Measurements from ENCODE around the gene PRKAR1B.
"Not testable (repeated sequence)": the region's sequence is repeated elsewhere in the genome, so short reads cannot be mapped to it uniquely, and the experiment has no call there.

Gene PRKAR1B

DNA sequence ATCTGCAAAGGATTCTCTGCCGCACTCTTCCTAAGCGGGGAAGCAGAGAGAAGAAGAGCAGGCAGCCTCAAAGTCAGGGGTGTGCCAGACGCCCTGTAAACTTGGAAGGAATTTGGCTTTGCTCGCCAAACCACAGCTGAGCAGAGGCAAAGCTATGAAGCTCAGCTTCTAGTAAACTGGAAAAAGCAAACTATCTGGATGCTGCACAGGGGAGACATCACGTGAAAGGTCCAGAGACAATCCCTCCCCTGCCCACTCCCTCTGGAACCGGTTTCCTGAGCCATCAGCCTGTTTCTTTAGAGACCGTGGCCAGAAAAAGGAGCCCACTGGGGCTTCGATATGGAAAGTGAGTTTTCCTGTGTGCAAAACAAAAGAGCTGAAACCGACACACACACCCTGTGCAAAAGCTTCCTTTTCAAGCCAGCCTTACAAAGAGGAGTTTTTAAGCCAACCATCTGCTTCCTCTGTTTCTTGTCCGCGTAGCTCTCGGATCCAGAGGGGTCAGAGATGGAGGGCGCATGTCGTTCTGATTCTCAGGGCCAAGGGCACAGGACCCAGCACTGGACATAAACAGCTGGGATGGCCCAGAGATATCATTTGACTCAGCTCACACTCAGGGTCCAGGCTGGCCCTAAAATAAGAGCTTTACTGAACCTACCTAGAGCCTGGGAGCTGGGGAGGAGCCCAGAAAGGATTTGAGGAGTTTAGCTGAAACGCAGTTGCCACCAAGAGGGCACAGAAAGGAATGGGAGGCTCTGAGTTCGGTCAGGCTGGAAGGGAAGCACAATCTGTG, 58.7 kb downstream of the PRKAR1B start:
- no peak for DNase-seq (ENCODE audit: low read depth in 2 of 2)

- DNase-seq (ENCODE audit: low read depth in 2 of 2) = no peak
Observed at GRCh38 chr7:666454-667292, 60.4 kb downstream of the PRKAR1B start.

GRCh38 chr7:665736-666453, 61.2 kb downstream of the PRKAR1B start:
- no peak for DNase-seq (ENCODE audit: low read depth in 2 of 2)

DNA sequence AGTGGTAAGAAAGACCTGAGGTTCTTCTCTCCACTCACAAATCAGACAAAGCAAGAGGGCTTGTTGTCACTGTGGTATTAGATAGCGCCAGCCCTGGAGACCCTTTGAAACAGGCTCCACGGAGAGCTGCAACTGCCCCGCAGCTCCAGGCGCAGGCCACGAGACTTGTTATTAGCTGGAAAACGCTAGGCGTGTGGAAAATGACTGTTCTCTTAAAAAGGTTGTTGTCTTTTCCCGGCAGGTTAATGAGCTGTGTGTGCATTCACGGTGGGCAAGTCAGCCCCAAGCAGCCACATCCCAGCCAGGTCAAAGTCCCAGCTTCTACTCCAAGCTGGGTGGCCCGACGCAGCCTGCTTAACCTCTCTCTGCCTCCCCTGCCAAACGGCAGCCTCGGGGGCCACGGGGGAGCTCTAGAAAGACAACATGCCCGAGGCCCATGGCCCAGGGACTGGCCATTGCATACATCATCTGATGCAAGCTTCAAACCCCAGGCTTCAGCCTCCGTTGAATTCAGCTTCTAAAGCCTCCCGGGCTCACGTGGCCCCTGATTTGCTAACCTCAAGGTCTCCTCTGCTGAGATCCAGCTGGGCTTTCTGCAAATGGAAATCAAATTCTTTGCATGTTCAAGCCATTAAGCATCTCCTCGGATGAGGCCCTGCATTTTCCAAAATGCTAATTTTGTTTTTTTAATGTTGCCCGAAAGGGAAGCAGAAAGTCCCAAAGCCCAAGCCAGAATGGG, 61.9 kb downstream of the PRKAR1B start:
- DNase-seq (ENCODE audit: low read depth in 2 of 2) = no peak

GRCh38 chr7:664402-664775, 62.7 kb downstream of the PRKAR1B start:
- no peak for DNase-seq (ENCODE audit: low read depth in 2 of 2)

DNA sequence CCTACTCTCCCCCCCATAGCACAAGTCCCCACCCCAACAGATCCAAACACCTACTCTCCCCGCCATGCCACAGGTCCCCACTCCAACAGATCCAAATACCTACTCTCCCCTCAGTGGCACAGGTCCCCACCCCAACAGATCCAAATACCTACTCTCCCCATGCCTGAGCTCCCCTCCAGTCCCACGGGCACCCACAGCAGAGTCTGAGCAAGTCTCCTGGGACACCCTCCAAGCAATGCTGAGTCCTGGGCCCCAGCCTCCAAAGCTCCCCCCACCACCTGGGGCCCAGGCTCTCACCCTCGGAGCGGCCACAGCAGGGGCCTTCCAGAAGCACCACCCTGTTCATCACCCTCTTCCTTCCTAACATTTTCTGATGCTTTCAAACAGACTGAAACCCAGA, 64.5 kb downstream of the PRKAR1B start:
- no peak for DNase-seq (ENCODE audit: low read depth in 2 of 2)

DNA sequence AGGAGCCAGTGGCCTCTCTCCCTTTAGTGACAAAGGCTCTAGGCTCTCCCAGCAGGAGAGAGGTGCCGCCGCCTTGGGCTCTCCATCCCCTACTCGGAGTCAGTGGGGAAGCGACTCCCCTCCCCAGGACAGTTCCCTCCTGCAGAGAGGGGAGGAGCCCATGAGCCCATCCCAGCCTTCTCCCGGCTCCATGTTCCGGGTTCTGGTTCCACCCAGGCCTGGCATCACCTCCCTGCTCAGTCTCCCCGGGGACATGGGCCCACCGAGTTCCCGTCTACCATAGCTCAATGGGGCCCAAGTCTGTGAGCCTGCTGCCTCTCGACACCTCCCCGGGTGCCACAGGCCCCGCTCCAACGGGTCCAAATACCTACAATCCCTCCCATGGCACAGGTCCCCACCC, 67.1 kb downstream of the PRKAR1B start:
- no peak for DNase-seq (ENCODE audit: low read depth in 2 of 2)

DNA sequence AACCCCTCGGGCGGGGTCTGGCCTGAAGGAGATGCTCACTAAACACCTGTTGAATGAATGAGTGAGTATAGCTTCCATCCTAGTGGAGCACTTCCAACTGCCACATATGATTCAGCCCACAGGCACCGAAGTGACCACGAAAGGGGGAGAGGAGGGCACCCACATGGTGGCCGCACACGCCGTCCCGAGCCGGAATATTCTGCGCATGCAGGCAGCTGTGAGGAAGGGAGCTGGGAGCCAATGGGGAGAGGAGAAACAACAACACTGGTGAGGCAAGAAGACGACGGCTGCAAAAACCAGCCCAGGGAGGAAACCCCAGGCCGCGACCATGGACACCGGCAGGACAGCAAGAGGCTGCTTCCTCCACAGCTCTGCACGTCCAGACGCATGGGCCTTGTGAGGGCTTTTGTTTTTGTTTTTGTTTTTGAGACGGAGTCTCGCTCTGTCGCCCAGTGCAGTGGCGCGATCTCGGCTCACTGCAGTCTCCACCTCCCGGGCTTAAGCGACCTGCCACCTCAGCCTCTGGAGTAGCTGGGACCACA, 67.7 kb downstream of the PRKAR1B start:
- DNase-seq (ENCODE audit: low read depth in 2 of 2) = no peak

GRCh38 chr7:657565-658119, 69.4 kb downstream of the PRKAR1B start:
- no peak for DNase-seq (ENCODE audit: low read depth in 2 of 2)

GRCh38 chr7:657010-657409, 70.1 kb downstream of the PRKAR1B start:
- not testable (repeated sequence) for DNase-seq (ENCODE audit: low read depth in 2 of 2)

- DNase-seq (ENCODE audit: low read depth in 2 of 2) = no peak
Observed at GRCh38 chr7:655758-656157, 71.3 kb downstream of the PRKAR1B start.

- DNase-seq (ENCODE audit: low read depth in 2 of 2) = no peak
Observed at GRCh38 chr7:653829-654764, 73.0 kb downstream of the PRKAR1B start.

GRCh38 chr7:652881-653280, 74.2 kb downstream of the PRKAR1B start:
- DNase-seq (ENCODE audit: low read depth in 2 of 2) = no peak

- not testable (repeated sequence) for DNase-seq (ENCODE audit: low read depth in 2 of 2)
Observed at GRCh38 chr7:652167-652566, 74.9 kb downstream of the PRKAR1B start.

DNA sequence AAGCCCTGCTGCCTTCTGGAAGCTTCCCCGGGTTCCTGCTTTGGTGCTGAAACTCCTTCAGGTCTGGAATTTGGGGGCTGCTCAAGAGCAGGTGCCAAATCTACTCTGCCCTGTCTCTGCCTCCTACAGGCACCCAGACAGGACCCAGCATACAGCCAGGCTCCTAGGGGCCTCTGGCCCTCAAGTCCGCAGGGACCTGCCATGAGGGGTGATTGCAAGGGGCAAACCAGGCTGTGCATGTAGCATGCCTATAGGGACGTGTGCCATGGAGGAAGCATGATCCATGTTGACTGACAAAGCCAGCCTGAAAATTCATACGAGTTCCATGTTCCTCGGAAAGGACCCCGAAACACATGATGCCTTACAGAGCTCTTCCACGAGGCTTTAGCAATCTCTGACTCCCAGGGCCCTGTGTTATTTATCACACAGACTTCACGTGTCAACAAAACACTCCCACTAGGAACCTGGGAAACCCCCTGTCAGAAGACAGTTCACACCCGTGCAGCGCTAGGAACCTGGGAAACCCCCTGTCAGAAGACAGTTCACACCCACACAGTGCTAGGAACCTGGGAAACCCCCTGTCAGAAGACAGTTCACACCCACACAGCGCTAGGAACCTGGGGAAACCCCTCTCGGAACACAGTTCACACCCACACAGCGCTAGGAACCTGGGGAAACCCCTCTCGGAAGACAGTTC, 75.9 kb downstream of the PRKAR1B start:
- DNase-seq (ENCODE audit: low read depth in 2 of 2) = peak in 1 of 2 donors; percentile 3

DNA sequence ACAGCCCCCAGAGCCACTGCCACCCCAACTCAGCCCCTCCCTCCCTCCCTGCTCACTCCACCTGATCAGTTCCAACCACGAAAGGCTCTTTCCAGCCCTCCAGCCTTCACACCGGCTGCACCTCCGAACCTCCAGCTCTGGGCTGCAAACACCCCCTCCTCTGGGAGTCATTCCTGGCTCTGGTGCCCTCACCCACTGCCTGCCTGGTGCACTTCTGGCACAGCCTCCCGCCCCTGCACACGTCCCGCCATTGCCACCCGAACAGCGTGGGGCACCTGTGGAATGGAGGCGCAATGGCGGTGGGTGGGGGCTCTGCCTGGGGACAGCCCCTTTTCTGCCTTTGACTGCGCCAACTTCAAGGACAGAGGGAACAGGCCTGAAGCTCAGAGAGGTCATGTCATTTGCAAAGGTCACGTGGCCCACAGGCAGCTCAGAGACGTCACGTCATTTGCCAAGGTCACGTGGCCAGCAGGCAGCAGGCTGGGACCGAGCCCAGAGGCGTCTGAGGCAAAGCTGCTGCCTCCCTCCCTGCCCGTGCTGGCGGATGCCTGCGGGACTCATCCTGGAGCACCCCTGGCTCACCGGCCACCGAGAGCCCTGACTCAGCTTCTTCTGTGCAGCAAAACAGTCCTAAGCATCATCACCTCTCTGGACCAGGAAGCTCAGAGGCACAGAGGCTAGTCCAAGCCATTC, 76.6 kb downstream of the PRKAR1B start:
- DNase-seq (ENCODE audit: low read depth in 2 of 2) = no peak

- no peak for DNase-seq (ENCODE audit: low read depth in 2 of 2)
Observed at GRCh38 chr7:646951-647350, 80.1 kb downstream of the PRKAR1B start.

GRCh38 chr7:646487-646886, 80.6 kb downstream of the PRKAR1B start:
- DNase-seq (ENCODE audit: low read depth in 2 of 2) = no peak

- no peak for DNase-seq (ENCODE audit: low read depth in 2 of 2)
Observed at GRCh38 chr7:645606-646005, 81.5 kb downstream of the PRKAR1B start.

Data from stimulated activated CD4-positive, alpha-beta T cell treated with anti-CD3 and anti-CD28 coated beads, Interleukin-15, amount 100 ng/mL, for 48 hours (primary cell).